Measurements from ENCODE around the gene SVIP. TPM values are rescaled to one million over a fixed set of nuclear protein-coding genes. Genes with fewer than 3 reads are reported as not detected.

SVIP gene
- total and polyA plus RNA-seq, 8 donors = 18.9 to 35.6 (median 31.0) TPM

- H3K9me3 ChIP-seq = no peaks in the 10 kb centered on the region
- no peak overlapping the region for H3K27ac ChIP-seq
- intact Hi-C loops (cut with DNase I) = no loop called here
- H3K27me3 ChIP-seq = no peaks in the 10 kb centered on the region
- TF ChIP-seq CTCF (IDR thresholded peaks at IDR 0.05) = no peak
- DNase-seq (no peak), ATAC-seq (no peak)
- H3K36me3 ChIP-seq = no peaks in the 10 kb centered on the region
- H3K4me3 ChIP-seq = no peak overlapping the region
- no peaks in the 10 kb centered on the region for H3K4me1 ChIP-seq
Measured at GRCh38 chr11:22869325-22869724, 39.7 kb upstream of the SVIP start.

GRCh38 chr11:22860241-22860640 is 30.6 kb upstream of the SVIP start, which contains the start of gene CCDC179:
TSS of gene CCDC179 (minus strand) at chr11:22860474. CDS start at chr11:22860421, 53 bp downstream.
- H3K9me3 ChIP-seq = no peaks in the 10 kb centered on the region
- H3K4me1 ChIP-seq = no peaks in the 10 kb centered on the region
- H3K27me3 ChIP-seq = no peaks in the 10 kb centered on the region
- no peak within 1 kb of the TSS for H3K27ac ChIP-seq
- no peak for ATAC-seq
- no peak for TF ChIP-seq CTCF (IDR thresholded peaks at IDR 0.05)
- no peaks in the 10 kb centered on the region for H3K36me3 ChIP-seq
- DNase-seq = no peak
- intact Hi-C loops (cut with DNase I) = no loop called here
- no peak within 1 kb of the TSS for H3K4me3 ChIP-seq

GRCh38 chr11:22859756-22860155 is 30.2 kb upstream of the SVIP start:
- TF ChIP-seq CTCF (IDR thresholded peaks at IDR 0.05) = no peak
- H3K4me1 ChIP-seq = no peaks in the 10 kb centered on the region
- DNase-seq (no peak), ATAC-seq (no peak)
- H3K27ac ChIP-seq = no peak overlapping the region
- H3K27me3 ChIP-seq = no peaks in the 10 kb centered on the region
- H3K36me3 ChIP-seq = no peaks in the 10 kb centered on the region
- H3K9me3 ChIP-seq = no peaks in the 10 kb centered on the region
- no peak overlapping the region for H3K4me3 ChIP-seq
- intact Hi-C loops (cut with DNase I) = no loop called here

- no peak for ATAC-seq
Measured at GRCh38 chr11:22851477-22851876, 21.9 kb upstream of the SVIP start.

GRCh38 chr11:22846726-22847125 is 17.1 kb upstream of the SVIP start:
- no peak overlapping the region for H3K4me3 ChIP-seq
- no peak for ATAC-seq
- TF ChIP-seq CTCF (IDR thresholded peaks at IDR 0.05) = no peak
- no peaks in the 10 kb centered on the region for H3K9me3 ChIP-seq
- no peak for DNase-seq
- intact Hi-C loops (cut with DNase I) = no loop called here
- H3K4me1 ChIP-seq = no peaks in the 10 kb centered on the region
- H3K27ac ChIP-seq = no peak overlapping the region
- no peaks in the 10 kb centered on the region for H3K27me3 ChIP-seq
- H3K36me3 ChIP-seq = no peaks in the 10 kb centered on the region

More at GRCh38 chr11:22851477-22851876, 21.9 kb upstream of the SVIP start:
- Histone ChIP-seq H3K4me3 (no peak overlapping the region), H3K27me3 (no peaks in the 10 kb centered on the region), H3K36me3 (no peaks in the 10 kb centered on the region), H3K27ac (no peak overlapping the region), H3K9me3 (no peaks in the 10 kb centered on the region), H3K4me1 (no peaks in the 10 kb centered on the region)
- intact Hi-C loops (cut with DNase I) = no loop called here
- TF ChIP-seq CTCF (IDR thresholded peaks at IDR 0.05) = no peak
- no peak for DNase-seq
